22Rv1 (cell line): ENCODE results near the gene RPP25L.

Experiments used
- H3K27ac ChIP-seq: fragments of 450-650 bp; 2 replicates; pipeline ENCODE4 v1.5.1; 2017
- ZFX ChIP-seq: fragments of 450-650 bp; IDR thresholded peaks from 2 replicates; pipeline ENCODE4 v1.6.1; 2017; ENCODE audit warnings: antibody characterized with exemption, borderline replicate concordance
- TF ChIP-seq, protein P1 (sequence below): fragments of 450-650 bp; IDR thresholded peaks from 2 replicates; pipeline ENCODE4 v1.5.1; 2017; ENCODE audit warnings: mild to moderate bottlenecking

Gene RPP25L

DNA sequence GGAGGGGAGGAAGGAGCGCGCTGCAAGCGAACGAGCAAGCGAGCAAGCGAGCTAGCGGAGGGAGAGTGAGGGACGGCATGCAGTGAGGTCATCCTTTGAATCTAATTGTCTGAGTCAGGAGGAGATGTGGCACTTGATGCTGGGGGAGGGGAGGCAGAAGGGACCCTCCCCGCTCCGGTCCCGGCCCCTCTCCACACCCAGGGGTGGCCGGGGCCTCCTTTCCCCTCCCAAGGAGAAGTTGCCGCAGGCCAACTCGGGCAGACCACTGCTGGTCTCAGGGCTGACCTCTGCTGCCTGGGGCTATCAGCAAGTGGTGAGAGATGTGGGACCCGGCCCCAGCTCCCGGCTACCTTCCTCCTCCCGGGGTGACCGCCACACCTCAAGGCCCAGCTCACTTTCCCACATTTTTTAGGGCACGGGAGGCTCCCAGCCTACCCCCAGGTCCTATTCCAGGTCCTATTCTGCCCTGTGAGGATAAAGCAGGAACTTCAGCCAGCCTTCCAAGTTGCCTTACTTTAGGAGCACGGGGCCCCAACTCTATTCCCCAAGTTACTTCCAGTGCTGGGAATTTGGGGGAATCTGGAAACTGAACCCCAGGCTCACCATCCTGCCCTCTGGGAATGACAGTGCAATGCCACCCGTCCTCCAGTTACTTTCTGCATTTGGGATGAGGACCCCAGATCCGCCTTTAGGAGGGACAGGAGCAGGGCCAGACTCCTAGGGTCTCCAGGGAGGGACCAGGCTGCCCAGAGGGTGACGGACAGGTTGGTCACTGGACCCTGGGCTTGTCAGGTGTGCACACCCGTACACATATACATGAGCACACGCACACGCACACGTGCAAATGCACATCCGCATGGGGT is 33.4 kb downstream of the RPP25L start:
- H3K27ac ChIP-seq: no peak overlapping the region
- no peak for TF ChIP-seq ZFX
- TF ChIP-seq, protein P1, sequence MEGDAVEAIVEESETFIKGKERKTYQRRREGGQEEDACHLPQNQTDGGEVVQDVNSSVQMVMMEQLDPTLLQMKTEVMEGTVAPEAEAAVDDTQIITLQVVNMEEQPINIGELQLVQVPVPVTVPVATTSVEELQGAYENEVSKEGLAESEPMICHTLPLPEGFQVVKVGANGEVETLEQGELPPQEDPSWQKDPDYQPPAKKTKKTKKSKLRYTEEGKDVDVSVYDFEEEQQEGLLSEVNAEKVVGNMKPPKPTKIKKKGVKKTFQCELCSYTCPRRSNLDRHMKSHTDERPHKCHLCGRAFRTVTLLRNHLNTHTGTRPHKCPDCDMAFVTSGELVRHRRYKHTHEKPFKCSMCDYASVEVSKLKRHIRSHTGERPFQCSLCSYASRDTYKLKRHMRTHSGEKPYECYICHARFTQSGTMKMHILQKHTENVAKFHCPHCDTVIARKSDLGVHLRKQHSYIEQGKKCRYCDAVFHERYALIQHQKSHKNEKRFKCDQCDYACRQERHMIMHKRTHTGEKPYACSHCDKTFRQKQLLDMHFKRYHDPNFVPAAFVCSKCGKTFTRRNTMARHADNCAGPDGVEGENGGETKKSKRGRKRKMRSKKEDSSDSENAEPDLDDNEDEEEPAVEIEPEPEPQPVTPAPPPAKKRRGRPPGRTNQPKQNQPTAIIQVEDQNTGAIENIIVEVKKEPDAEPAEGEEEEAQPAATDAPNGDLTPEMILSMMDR: no peak

- TF ChIP-seq, protein P1: no peak
- TF ChIP-seq ZFX: no peak
- H3K27ac ChIP-seq: no peak overlapping the region
These were observed 34.3 kb downstream of the RPP25L start for GRCh38 chr9:34577400-34578240.

DNA sequence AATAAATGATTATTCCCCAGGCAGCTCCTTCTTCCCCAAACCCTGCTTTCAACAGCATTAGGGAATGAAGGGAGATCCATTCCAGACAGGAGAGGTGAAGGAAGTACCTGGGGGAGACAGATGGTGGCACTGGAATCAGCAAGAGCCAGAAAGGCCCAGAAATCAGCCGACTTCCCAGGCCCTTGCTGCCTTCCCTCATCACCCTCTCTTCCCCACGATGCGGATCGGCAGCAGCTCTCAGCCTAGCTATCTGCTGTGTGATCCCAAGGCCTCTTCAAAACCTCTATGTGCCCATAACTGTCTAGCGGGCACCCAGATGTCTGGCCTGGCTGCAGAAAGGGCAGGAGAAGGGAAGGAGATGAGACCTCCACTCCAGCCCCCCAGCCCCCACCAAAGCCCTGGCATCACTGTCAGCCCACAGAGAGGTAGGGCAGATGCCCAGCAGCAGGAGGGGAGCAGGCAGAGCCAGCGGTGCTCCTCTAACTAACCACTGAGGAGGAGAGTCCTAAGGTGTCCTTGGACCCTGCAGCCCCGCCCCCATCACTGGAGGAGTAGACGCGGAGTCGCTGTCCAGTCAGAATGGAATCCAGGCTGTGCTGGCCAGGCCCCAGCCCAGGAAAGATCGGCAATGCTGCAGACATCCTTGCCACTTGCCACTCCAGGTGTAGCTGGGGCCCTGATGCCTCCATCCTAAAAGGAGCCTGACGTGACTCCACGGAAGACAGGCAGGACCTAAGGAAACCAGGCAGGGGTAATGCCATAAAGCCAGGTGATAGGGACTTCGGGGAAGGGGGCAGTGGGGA is 35.1 kb downstream of the RPP25L start:
- TF ChIP-seq ZFX: no peak
- TF ChIP-seq, protein P1: no peak
- peak overlapping the region; percentile 10; the same call in 1 of the 2 replicates for H3K27ac ChIP-seq

DNA sequence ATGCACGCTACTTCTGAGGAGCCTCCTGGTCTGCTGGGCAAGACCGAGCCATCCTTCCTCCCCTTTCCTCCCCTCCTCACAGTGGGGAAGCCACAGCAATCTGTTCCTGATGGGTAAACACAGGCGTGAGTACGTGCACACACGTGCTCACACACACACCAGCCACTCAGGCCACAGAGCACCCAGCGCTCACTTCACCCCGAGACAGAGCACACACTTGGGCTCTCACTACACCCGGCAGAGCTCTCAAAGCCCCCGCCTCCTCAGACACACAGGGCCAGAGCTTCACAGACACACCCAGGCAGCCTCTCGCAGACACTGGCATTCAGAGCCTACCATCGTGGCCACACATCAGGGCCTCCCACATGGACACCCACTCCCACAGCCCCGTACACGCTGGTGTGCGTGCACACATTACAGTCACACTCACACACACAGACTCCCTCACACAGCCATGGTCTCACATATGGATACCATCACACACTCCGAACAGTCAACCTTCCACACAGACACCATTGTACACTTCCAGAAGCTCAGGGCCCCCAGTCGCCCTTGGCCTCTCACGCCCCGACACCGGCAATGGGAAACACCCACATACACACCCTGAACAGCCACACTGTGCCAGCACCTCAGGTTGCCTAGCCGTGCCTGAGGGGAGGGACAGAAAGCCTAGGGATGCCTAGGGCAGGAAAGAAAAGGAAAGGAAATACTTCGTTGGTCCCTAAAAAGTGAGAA is 35.9 kb downstream of the RPP25L start:
- peak overlapping the region; percentile 10; the same call in 1 of the 2 replicates for H3K27ac ChIP-seq
- TF ChIP-seq, protein P1: no peak
- TF ChIP-seq ZFX: no peak

DNA sequence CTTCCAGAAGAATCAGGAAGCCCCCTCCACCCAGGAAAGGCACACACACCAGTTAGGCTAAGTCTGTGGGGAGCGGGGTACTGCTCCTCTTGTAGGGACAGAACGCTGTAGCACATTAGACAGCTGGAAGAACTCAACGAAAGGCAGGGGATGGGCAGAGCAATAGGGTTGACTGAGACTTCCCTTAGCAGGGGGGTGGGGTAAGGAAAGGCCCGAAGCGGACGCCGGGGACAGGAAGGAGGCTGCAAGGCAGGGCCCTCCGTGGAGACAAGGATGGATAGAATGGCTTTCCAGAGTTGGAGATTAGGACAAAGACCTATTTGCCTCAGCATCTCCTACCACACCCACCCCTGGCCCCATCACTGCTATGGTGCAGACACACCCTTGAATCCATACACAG is 36.7 kb downstream of the RPP25L start:
- no peak overlapping the region for H3K27ac ChIP-seq
- TF ChIP-seq ZFX: no peak
- TF ChIP-seq, protein P1: no peak

DNA sequence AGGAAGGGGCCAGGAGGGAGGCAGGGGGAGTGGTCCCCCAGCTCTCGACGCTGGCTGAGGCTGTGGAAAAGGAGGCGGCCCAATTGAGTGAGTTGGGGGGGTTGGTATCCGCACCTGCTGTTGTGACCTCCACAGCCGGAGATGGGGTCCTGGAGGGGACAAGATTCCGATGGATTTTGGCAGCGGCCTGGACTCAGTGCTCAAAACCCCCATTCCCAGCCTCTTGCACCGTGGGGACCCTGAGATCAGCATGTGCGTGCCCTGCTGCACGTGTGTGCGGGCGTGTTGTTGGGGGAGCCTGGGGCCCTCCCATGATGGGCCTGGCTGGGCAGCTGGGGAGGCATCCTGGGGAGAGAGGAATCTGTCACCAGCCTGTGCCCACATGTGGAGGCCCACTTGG is 37.3 kb downstream of the RPP25L start:
- TF ChIP-seq ZFX: no peak
- TF ChIP-seq, protein P1: no peak
- H3K27ac ChIP-seq: no peak overlapping the region
